AG09319 (cell line): Measurements from ENCODE around the gene EIF2S1.

Experiments used
- DNase-seq: peaks from one replicate; pipeline ENCODE4 v3.0.0-alpha.2; 2010; ENCODE audit warnings: low read depth; ENCODE audit errors: extremely low read depth
- CTCF ChIP-seq: IDR thresholded peaks from 2 replicates; pipeline ENCODE4 v1.5.1; 2011; ENCODE audit warnings: low read depth, mild to moderate bottlenecking, inconsistent platforms, low read length, moderate library complexity

The EIF2S1 gene

DNA sequence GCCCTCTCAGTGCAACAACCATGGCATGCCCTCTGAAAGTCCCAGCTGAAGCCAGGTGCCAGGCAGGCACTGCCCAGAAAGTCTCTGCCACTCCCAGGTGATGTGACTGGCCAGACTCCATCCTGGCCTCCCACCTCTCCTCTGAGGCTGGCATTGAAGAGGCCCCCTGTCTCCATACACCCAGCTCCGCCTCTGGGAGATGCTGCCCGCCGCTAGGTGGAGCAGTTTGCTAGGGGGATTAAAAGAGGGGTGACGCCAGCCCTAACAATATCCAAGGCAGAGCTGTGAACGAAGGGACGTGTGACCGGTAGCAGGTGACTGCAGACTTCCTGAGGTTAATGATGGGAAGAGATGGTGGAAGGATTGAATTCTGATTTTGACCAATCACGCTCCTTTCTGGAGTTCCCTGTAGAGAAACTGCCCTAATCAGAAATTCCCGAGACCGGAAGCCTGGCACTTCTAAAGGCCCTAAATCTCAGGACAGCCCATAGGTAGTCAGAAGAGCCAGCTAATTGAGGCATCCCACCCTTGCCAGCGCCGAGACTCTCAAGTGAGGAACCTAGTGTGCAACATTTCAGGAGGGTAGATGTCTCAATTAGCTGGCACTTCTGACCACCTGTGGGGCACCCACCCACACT lies 60.1 kb downstream of the EIF2S1 start:
- DNase-seq, result no peak
- peak; percentile 22 for TF ChIP-seq CTCF

DNA sequence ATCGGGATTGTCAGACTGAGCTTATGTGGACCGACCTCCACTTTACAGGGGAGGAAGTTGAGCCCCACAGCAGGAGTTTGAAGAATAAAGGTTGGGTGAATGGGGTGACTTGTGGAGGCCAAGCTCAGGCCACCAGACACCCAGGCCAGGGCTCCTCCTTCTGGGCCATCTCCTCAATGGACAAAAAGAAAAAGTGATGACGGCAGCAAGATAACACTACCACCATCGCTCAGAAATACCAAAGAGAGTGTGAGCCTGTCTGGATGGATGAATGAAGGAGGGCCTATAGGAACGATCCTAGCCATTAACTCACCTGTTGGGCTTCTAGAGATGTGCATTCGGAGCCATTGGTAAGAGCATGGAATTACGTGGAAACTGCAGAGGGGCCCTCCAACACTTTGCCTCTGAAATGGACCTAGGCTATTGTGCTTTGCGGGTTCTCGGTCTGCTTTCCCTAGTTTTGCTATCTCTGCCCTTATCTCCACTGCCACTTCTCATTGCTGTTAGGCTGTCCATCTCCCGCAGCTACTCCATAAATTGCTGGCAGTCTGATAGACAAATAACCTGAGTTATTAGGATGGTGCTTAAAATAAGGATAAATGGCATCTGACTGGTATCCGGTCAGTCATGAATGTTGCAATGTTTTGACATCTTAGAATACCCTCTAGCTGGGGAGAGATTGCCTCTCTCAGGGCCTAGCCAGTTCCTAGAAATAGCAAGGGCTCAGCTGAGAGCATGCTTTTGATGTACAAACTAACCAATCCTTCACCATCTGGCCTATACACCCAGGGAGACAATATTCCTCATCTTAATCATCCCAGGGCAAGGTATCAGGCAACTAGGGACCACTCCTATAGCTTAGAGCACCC lies 61.5 kb downstream of the EIF2S1 start:
- no peak for TF ChIP-seq CTCF
- no peak for DNase-seq

DNA sequence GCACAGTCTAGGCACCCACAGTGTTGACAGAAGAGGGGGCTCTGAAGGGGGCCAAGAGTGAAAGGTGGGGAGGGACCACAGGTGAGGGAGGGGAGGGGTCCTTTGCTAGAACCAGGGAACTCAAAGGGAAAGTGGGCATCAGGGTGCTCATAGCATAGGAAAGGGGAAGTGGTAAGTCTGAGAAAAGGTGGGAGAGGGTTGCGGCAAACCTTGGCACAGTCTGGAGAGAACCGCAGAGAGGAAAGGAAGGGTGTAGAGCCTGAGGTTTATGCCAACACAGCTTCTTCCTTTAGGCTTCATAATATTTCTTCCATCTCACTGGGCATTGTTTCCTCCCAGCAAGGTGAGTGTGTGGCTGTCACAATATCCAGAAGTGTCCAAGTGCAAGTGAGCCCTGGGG lies 63.3 kb downstream of the EIF2S1 start:
- no peak for TF ChIP-seq CTCF
- no peak for DNase-seq

GRCh38 chr14:67424539-67424938 lies 64.4 kb downstream of the EIF2S1 start:
- TF ChIP-seq CTCF, result no peak
- DNase-seq, result no peak

DNA sequence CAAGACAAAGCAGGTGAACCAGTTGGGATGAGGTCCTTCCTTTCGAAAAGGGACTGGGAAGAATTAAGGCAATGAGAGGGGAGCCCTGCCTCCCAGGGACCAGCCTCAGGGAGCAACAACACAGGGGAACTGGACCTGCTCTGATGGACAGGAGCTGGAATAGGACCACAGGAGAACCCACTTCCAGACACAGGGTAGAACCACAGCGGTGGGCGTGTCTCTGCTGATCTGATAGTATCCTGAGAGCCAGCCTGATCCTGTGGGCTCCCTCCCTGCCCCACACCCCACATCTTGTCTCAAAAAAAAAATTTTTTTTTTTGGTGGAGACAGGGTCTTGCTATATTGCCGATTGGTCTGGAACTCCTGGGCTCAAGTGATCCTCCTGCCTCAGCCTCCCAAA lies 65.5 kb downstream of the EIF2S1 start:
- TF ChIP-seq CTCF, result no peak
- DNase-seq, result no peak

DNA sequence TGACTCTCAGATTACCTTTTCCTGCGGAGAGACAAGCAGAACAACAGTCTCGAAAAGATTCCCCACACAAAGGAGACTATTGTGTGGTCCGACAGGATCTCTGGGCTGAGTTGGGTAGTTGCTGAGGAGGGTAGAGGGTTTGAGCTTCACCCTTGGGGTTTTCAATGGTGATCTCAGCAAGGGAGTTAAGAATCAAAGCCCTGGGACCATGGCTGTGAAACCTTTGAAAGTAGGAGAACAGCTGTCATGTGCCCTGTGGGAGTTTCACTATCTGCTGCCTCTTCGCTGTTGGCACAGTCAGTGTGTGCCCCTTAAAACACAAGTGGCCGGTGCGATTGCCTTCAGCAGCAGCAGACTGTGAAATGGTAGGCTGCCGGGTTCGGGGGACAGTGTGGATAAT lies 66.0 kb downstream of the EIF2S1 start:
- DNase-seq, result no peak
- no peak for TF ChIP-seq CTCF

- DNase-seq, result peak; percentile 48
Measured at GRCh38 chr14:67426983-67427606, 67.0 kb downstream of the EIF2S1 start.

More at GRCh38 chr14:67426983-67427606, 67.0 kb downstream of the EIF2S1 start:
- peak; percentile 87 for TF ChIP-seq CTCF
